Small intestine (tissue), 7 donors: Measurements from ENCODE around the gene UPF1. TPM values are rescaled to one million over a fixed set of nuclear protein-coding genes. Genes with fewer than 3 reads are reported as not detected.

Source experiments
- DNase-seq, 2 donors: peaks; one replicate each; pipeline versions ENCODE4 v3.0.0 to v3.0.0-alpha.2; 2013
- FAIRE-seq: peaks from 2 replicates; lab custom pipeline; 2012; peaks lifted over from hg19 to GRCh38; lab: Jason Lieb, UNC
- H3K27ac ChIP-seq, 3 donors: one replicate each; pipeline ENCODE4 v1.5.1; 2013; ENCODE audit warnings: low read length in 2 of 3, mild to moderate bottlenecking in 2 of 3, control low read depth in 1 of 3, inconsistent platforms in 1 of 3, low read depth in 1 of 3, moderate library complexity in 1 of 3
- H3K27me3 ChIP-seq, 3 donors: one replicate each; pipeline ENCODE4 v1.6.1; 2013; ENCODE audit warnings: low read length in 3 of 3, inconsistent platforms in 1 of 3; ENCODE audit not compliant: control insufficient read depth in 3 of 3, insufficient read depth in 3 of 3
- H3K36me3 ChIP-seq, 3 donors: one replicate each; pipeline ENCODE4 v1.6.1; 2013; ENCODE audit warnings: low read length in 3 of 3, inconsistent platforms in 1 of 3, low read depth in 1 of 3, mild to moderate bottlenecking in 1 of 3, moderate library complexity in 1 of 3; ENCODE audit not compliant: control insufficient read depth in 3 of 3, insufficient read depth in 2 of 3
- H3K4me1 ChIP-seq, 3 donors: one replicate each; pipeline ENCODE4 v1.6.1; 2013; ENCODE audit warnings: low read length in 2 of 3, inconsistent platforms in 1 of 3, low read depth in 1 of 3, mild to moderate bottlenecking in 1 of 3, moderate library complexity in 1 of 3; ENCODE audit not compliant: control insufficient read depth in 3 of 3, insufficient read depth in 2 of 3
- H3K4me3 ChIP-seq, 3 donors: one replicate each; pipeline ENCODE4 v1.5.1; 2013; ENCODE audit warnings: low read length in 3 of 3, control low read depth in 1 of 3, inconsistent platforms in 1 of 3, low read depth in 1 of 3, mild to moderate bottlenecking in 1 of 3, moderate library complexity in 1 of 3
- H3K9me3 ChIP-seq, 2 donors: one replicate each; pipeline ENCODE4 v1.6.1; 2013; ENCODE audit warnings: low read depth in 1 of 2, low read length in 1 of 2; ENCODE audit not compliant: control insufficient read depth in 2 of 2, insufficient read depth in 1 of 2
- WGBS, 3 donors: extraction: QIAGEN DNeasy Blood & Tissue Kit; methylation state at CpG; one replicate each; pipeline ENCODE4 v1.1.7; 2013; 5-methylcytosine and 5-hydroxymethylcytosine counted together
- polyA plus RNA-seq, 4 donors: library from polyadenylated mRNA; stranded (reverse) in 3 of 4; unstranded in 1 of 4; fragments of 200-250 nt in 3 of 4; fragments of 120-200 nt in 1 of 4; gene quantifications; one replicate each; pipeline versions ENCODE4 v1.2.1 to v1.2.3, GENCODE V29; 2013
- donor health status: healthy with polysubstance abuse.
- donor health status: control.
- donor health status: control.
- donor health status: Bipolar disorder and iron deficiency.
- donor health status: healthy.

UPF1 gene
- polyA plus RNA-seq, 4 donors, result 37.6 to 55.1 (median 41.8) TPM

GRCh38 chr19:18881491-18881890, 49.7 kb downstream of the UPF1 start:
- H3K4me1 ChIP-seq, result peaks cover 0 to 2% (median 0%) of the 10 kb centered on the region in 3 donors
- H3K9me3 ChIP-seq, result peaks cover 0 to 6% of the 10 kb centered on the region in 2 donors
- 84 to 91% (median 87%) methylated on average over 7 of the region's 7 CpGs for WGBS, 3 donors
- no peak for DNase-seq
- no peaks in the 10 kb centered on the region for H3K27me3 ChIP-seq
- peaks cover 0 to 11% (median 0%) of the 10 kb centered on the region in 3 donors for H3K36me3 ChIP-seq
- no peak overlapping the region for H3K4me3 ChIP-seq
- H3K27ac ChIP-seq, result no peak overlapping the region
- no peak for FAIRE-seq

GRCh38 chr19:18883526-18884304, 52.0 kb downstream of the UPF1 start:
- no peak overlapping the region for H3K4me3 ChIP-seq
- H3K4me1 ChIP-seq, result peaks cover 0 to 2% (median 0%) of the 10 kb centered on the region in 3 donors
- no peak for FAIRE-seq
- H3K27me3 ChIP-seq, result no peaks in the 10 kb centered on the region
- no peak overlapping the region for H3K27ac ChIP-seq
- no peaks in the 10 kb centered on the region for H3K36me3 ChIP-seq
- 63 to 83% (median 66%) methylated on average over 29 to 30 of the region's 30 CpGs for WGBS, 3 donors
- peak in 1 of 2 donors; percentile 62 for DNase-seq
- peaks cover 0 to 4% of the 10 kb centered on the region in 2 donors for H3K9me3 ChIP-seq

GRCh38 chr19:18886972-18887371, 55.2 kb downstream of the UPF1 start:
- 81 to 94% (median 89%) methylated on average over 4 of the region's 4 CpGs for WGBS, 3 donors
- no peak for DNase-seq
- FAIRE-seq, result no peak
- Histone ChIP-seq H3K4me1 (peaks cover 0 to 2% (median 0%) of the 10 kb centered on the region in 3 donors), H3K9me3 (peaks cover 0 to 4% of the 10 kb centered on the region in 2 donors), H3K36me3 (no peaks in the 10 kb centered on the region), H3K27ac (no peak overlapping the region), H3K4me3 (no peak overlapping the region), H3K27me3 (no peaks in the 10 kb centered on the region)

GRCh38 chr19:18889949-18890745, 58.4 kb downstream of the UPF1 start:
- H3K9me3 ChIP-seq, result peaks cover 0 to 4% of the 10 kb centered on the region in 2 donors
- H3K4me3 ChIP-seq, result no peak overlapping the region
- DNase-seq (no peak), FAIRE-seq (no peak)
- peaks cover 0 to 8% (median 2%) of the 10 kb centered on the region in 3 donors for H3K4me1 ChIP-seq
- no peaks in the 10 kb centered on the region for H3K36me3 ChIP-seq
- H3K27me3 ChIP-seq, result peaks cover 3 to 21% (median 14%) of the 10 kb centered on the region in 3 donors
- 66 to 77% (median 70%) methylated on average over 10 of the region's 10 CpGs for WGBS, 3 donors
- H3K27ac ChIP-seq, result no peak overlapping the region

DNA sequence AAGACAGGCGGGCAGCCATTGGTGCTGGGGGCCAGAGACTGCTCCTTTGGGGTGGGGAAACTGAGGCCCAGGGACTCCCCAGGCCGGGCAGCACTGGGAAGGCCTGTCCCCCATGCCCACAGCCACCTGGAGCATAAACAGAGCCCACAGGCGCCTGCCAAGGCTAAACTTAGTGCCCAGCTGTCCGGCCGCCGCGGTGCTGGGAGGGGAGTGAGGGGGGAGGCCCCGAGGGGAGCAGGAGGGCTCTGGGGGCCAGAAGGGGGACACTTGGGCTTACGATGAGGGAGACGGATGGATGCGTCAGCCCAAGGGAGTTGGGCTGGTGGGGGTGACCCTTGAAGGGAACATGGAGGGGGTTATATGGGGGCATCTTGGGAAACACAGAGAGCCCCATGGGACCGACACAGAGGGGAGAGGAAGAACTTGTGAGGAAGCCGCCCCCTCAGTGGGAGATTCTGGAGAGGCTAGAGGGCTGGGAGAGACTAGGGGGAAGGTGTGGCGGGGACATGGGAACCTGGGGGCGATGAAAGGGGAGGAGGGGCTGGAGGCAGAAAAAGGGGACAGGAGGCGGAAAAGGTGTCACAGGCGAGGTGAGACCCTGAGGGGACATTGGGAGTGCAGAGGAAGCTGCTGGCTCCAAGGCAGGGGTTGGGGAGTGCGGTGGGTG, 62.0 kb downstream of the UPF1 start:
- H3K27ac ChIP-seq, result no peak overlapping the region
- H3K36me3 ChIP-seq, result peaks cover 0 to 1% (median 0%) of the 10 kb centered on the region in 3 donors
- DNase-seq (no peak), FAIRE-seq (no peak)
- H3K9me3 ChIP-seq, result no peaks in the 10 kb centered on the region
- H3K27me3 ChIP-seq, result peaks cover 7 to 26% (median 22%) of the 10 kb centered on the region in 3 donors
- H3K4me3 ChIP-seq, result no peak overlapping the region
- H3K4me1 ChIP-seq, result peaks cover 0 to 16% (median 2%) of the 10 kb centered on the region in 3 donors
- 52 to 65% (median 61%) methylated on average over 15 to 18 of the region's 18 CpGs for WGBS, 3 donors

- H3K4me1 ChIP-seq, result peaks cover 2 to 18% (median 2%) of the 10 kb centered on the region in 3 donors
- peak overlapping the region in 1 of 3 donors; percentile 28 for H3K27ac ChIP-seq
- WGBS, 3 donors, result 7 to 15% (median 13%) methylated on average over 24 to 28 of the region's 28 CpGs
- no peak for FAIRE-seq
- H3K9me3 ChIP-seq, result no peaks in the 10 kb centered on the region
- H3K4me3 ChIP-seq, result peak overlapping the region in 1 of 3 donors; percentile 43
- peaks cover 0 to 9% (median 0%) of the 10 kb centered on the region in 3 donors for H3K36me3 ChIP-seq
- H3K27me3 ChIP-seq, result peaks cover 7 to 26% (median 22%) of the 10 kb centered on the region in 3 donors
- no peak for DNase-seq
Measured at GRCh38 chr19:18894254-18895037, 62.7 kb downstream of the UPF1 start.

DNA sequence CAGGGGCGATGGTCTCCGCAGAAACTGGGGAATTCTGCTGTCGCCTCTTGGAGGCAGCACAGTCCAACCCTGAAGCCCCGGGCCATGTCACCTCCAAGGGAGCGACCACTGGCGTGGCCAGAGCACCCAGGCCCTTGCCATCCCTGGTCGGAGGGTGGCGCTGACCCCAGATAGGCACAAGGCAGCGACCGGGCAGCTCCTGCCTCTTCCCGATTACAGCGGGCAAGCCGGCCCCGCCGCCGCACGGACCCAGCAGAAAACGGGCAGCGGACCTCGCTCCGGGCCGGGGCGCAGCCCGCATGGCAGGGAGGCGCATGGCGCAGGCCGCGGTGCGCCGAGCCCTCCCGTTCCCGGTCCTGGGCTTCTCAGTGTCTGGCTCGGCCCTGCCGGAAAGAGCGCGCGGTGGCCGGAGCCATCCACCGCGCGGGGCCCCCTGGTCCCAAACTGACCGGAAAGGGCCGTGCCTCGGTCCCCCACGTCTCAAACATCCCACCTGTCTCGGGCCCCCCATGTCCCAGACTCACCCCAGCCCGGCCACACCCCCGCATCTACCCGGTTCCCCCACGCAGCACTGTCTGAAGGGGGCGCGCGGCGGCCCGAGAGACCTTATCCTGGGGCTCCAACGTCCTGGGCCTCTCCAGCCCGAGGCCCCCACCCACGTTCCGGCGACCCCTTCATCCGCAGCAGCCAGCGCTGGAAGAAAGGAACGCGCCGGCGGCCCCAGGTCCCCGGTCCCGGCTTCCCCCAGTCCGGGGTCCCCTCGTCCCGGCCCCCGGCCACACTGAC, 63.5 kb downstream of the UPF1 start:
- H3K9me3 ChIP-seq, result no peaks in the 10 kb centered on the region
- peaks cover 7 to 26% (median 22%) of the 10 kb centered on the region in 3 donors for H3K27me3 ChIP-seq
- FAIRE-seq (no peak), DNase-seq (peak in 1 of 2 donors; percentile 41)
- peak overlapping the region in 2 of 3 donors; percentile 40 to 43 for H3K4me3 ChIP-seq
- peaks cover 2 to 18% (median 2%) of the 10 kb centered on the region in 3 donors for H3K4me1 ChIP-seq
- 1% methylated on average over 51 to 72 of the region's 72 CpGs for WGBS, 3 donors
- H3K27ac ChIP-seq, result peak overlapping the region in 1 of 3 donors; percentile 28
- H3K36me3 ChIP-seq, result peaks cover 2 to 16% (median 5%) of the 10 kb centered on the region in 3 donors
